Caco-2 (cell line): ENCODE results near the gene LRRC15. TPM values are rescaled to one million over a fixed set of nuclear protein-coding genes. Genes with fewer than 3 reads are reported as not detected.
A peak's percentile ranks its signal among the peaks of the same experiment; 100 is the strongest.

ENCODE experiments used
- BruUV-seq: library from RNA; stranded (reverse); fragments of 400-500 nt; replicated peaks from 2 replicates; lab custom pipeline; 2021; lab: Mats Ljungman, UMichigan
- CTCF ChIA-PET: fragments of 300-600 bp; sonication (Branson Sonifier 250); formaldehyde crosslinking; loops from one replicate; lab custom pipeline; 2022; ENCODE audit warnings: antibody characterized with exemption; lab: Charles Lee
- POLR2A ChIA-PET: fragments of 300-600 bp; sonication (Branson Sonifier 250); formaldehyde crosslinking; loops from one replicate; lab custom pipeline; 2022; ENCODE audit warnings: antibody characterized with exemption; lab: Charles Lee
- DNase-seq, 2 experiments: peaks; one replicate each; pipeline versions ENCODE4 v3.0.0 to v3.0.0-alpha.2; 2020 to 2022
- H3K27me3 ChIP-seq: replicated peaks from 2 replicates; pipeline ENCODE4 v1.6.0; 2011; ENCODE audit warnings: low read length; ENCODE audit not compliant: control insufficient read depth, insufficient read depth
- H3K36me3 ChIP-seq: 2 replicates; pipeline ENCODE4 v1.5.1; 2011; ENCODE audit warnings: low read length; ENCODE audit not compliant: control insufficient read depth, insufficient read depth
- H3K4me1 ChIP-seq: fragments of 250-450 bp; sonication (Bioruptor Pico); 2 replicates; pipeline ENCODE4 v1.5.1; 2020; ENCODE audit warnings: mild to moderate bottlenecking
- H3K4me3 ChIP-seq: 2 replicates; pipeline ENCODE4 v1.5.1; 2011; ENCODE audit warnings: low read depth, mild to moderate bottlenecking, control low read depth, low read length
- H3K9me3 ChIP-seq: fragments of 250-450 bp; sonication (Bioruptor Pico); 2 replicates; pipeline ENCODE4 v1.5.1; 2020; ENCODE audit warnings: mild to moderate bottlenecking, moderate library complexity
- H3K27ac Mint-ChIP-seq: one replicate; pipeline ENCODE4 v1.8.0; 2022; ENCODE audit warnings: mixed read lengths; ENCODE audit not compliant: unreplicated experiment
- H3K27me3 Mint-ChIP-seq: one replicate; pipeline ENCODE4 v1.8.0; 2022; ENCODE audit warnings: mixed read lengths; ENCODE audit not compliant: insufficient read depth, unreplicated experiment
- H3K36me3 Mint-ChIP-seq: one replicate; pipeline ENCODE4 v1.8.0; 2022; ENCODE audit warnings: mild to moderate bottlenecking, mixed read lengths; ENCODE audit not compliant: insufficient read depth, unreplicated experiment
- H3K4me1 Mint-ChIP-seq: one replicate; pipeline ENCODE4 v1.8.0; 2022; ENCODE audit warnings: low read depth, mixed read lengths; ENCODE audit not compliant: unreplicated experiment
- H3K4me3 Mint-ChIP-seq: one replicate; pipeline ENCODE4 v1.8.0; 2022; ENCODE audit warnings: mild to moderate bottlenecking, moderate library complexity, mixed read lengths; ENCODE audit not compliant: unreplicated experiment
- H3K9me3 Mint-ChIP-seq: one replicate; pipeline ENCODE4 v1.8.0; 2022; ENCODE audit warnings: mixed read lengths; ENCODE audit not compliant: unreplicated experiment
- intact Hi-C: fragments of 100-400 bp; cut with micrococcal nuclease; formaldehyde crosslinking; loops from one replicate; pipeline ENCODE4 v1.10.0; 2022; ENCODE audit not compliant: unreplicated experiment
- total RNA-seq: library from RNA; stranded (reverse); gene quantifications from 2 replicates; pipeline ENCODE4 v1.2.3, GENCODE V29; 2022
- TF ChIP-seq, protein P1 (sequence below), 2 experiments: fragments of 200-600 bp in 1 of 2; IDR thresholded peaks; 1 replicate in 1 of 2; 2 replicates in 1 of 2; pipeline versions ENCODE4 v1.5.1 to v1.8.0; 2011 to 2022; ENCODE audit warnings: antibody characterized with exemption in 1 of 2, control low read depth in 1 of 2, inconsistent platforms in 1 of 2, low read depth in 1 of 2, low read length in 1 of 2, mild to moderate bottlenecking in 1 of 2, moderate library complexity in 1 of 2; ENCODE audit not compliant: insufficient read depth in 1 of 2, severe bottlenecking in 1 of 2, unreplicated experiment in 1 of 2

LRRC15 gene
- total RNA-seq, 1 experiment from 2014 or later: 0.09 TPM

GRCh38 chr3:194315088-194315964 is 54.2 kb downstream of the LRRC15 start:
- Mint-ChIP-seq H3K4me1 (peaks cover 49% of the 10 kb centered on the region), H3K36me3 (peaks cover 16% of the 10 kb centered on the region), H3K4me3 (peak overlapping the region; percentile 85), H3K27ac (peak overlapping the region; percentile 93), H3K9me3 (peaks cover 14% of the 10 kb centered on the region), H3K27me3 (no peaks in the 10 kb centered on the region)
- CTCF ChIA-PET: interaction anchor here (0.6 to 1.6 kb wide), 33 partner anchors 10 to 660 kb away, joined by 3 to 47 read pairs (median 5); partner anchors contain the start of gene HES1
- peaks cover 41% of the 10 kb centered on the region for H3K4me1 ChIP-seq
- H3K9me3 ChIP-seq: peaks cover 20% of the 10 kb centered on the region
- TF ChIP-seq, protein P1, sequence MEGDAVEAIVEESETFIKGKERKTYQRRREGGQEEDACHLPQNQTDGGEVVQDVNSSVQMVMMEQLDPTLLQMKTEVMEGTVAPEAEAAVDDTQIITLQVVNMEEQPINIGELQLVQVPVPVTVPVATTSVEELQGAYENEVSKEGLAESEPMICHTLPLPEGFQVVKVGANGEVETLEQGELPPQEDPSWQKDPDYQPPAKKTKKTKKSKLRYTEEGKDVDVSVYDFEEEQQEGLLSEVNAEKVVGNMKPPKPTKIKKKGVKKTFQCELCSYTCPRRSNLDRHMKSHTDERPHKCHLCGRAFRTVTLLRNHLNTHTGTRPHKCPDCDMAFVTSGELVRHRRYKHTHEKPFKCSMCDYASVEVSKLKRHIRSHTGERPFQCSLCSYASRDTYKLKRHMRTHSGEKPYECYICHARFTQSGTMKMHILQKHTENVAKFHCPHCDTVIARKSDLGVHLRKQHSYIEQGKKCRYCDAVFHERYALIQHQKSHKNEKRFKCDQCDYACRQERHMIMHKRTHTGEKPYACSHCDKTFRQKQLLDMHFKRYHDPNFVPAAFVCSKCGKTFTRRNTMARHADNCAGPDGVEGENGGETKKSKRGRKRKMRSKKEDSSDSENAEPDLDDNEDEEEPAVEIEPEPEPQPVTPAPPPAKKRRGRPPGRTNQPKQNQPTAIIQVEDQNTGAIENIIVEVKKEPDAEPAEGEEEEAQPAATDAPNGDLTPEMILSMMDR (IDR thresholded peaks at IDR 0.05; ENCODE audit: insufficient read depth in 1 of 2, low read depth in 1 of 2, low read length in 1 of 2, severe bottlenecking in 1 of 2, unreplicated experiment in 1 of 2): peak; percentile 87 to 95
- H3K27me3 ChIP-seq: no peaks in the 10 kb centered on the region
- DNase-seq: peak; percentile 92 to 95
- H3K36me3 ChIP-seq: no peaks in the 10 kb centered on the region
- peak overlapping the region; percentile 51 for H3K4me3 ChIP-seq
- POLR2A ChIA-PET: interaction anchor here (1.0 to 1.4 kb wide), 3 partner anchors 174 to 184 kb away, joined by 3 to 7 read pairs (median 5); no protein-coding TSS in a partner anchor
- intact Hi-C loops: loop anchor here (1.0 kb wide), 7 partner anchors 19 to 650 kb away; partner anchors contain the start of gene HES1
- BruUV-seq: TSS peak; percentile 72

DNA sequence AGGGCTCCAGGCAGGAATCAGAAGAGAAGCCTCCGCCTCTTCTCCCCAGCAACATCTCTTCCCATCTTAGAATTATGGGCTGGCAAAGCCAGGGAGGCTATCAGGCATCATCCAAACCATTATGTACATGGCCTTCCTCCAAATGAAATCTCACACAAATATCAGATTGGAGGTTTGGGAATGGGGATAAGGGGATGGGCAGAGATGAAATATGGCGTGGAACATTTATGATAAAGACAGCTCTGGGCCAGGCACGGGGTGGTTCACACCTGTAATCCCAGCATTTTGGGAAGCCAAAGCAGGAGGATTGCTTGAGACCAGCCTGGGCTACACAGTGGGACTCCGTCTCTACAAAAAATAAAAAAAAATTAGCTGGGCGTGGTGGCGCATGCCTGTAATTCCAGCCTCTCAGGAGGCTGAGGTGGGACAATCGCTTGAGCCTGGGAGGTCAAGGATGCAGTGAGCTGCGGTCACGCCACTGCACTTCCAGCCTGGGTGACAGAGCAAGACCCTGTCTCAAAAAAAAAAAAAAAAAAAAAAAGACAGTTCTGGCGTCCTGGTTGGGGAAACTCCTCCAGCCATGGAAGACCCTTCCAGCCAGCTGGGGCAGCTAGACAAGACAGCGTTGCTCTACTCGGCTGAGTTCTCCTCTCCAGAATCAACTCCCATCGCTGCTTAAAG is 55.0 kb downstream of the LRRC15 start:
- BruUV-seq: no TSS peak
- ChIA-PET POLR2A (interaction anchor here (0.6 to 1.2 kb wide), 3 partner anchors 173 to 533 kb away, joined by 3 to 5 read pairs (median 4); no protein-coding TSS in a partner anchor), CTCF (interaction anchor here (1.4 to 1.5 kb wide), 2 partner anchors 25 to 256 kb away, joined by 5 read pairs; no protein-coding TSS in a partner anchor)
- peak overlapping the region; percentile 93 for H3K27ac Mint-ChIP-seq
- H3K36me3 Mint-ChIP-seq: peaks cover 15% of the 10 kb centered on the region
- intact Hi-C loops: loop anchor here (1.0 kb wide), 7 partner anchors 18 to 649 kb away; partner anchors contain the start of gene HES1
- peak overlapping the region; percentile 85 for H3K4me3 Mint-ChIP-seq
- H3K27me3 ChIP-seq: no peaks in the 10 kb centered on the region
- H3K4me3 ChIP-seq: no peak overlapping the region
- peaks cover 9% of the 10 kb centered on the region for H3K9me3 Mint-ChIP-seq
- no peak for DNase-seq
- peaks cover 16% of the 10 kb centered on the region for H3K9me3 ChIP-seq
- H3K36me3 ChIP-seq: no peaks in the 10 kb centered on the region
- peaks cover 33% of the 10 kb centered on the region for H3K4me1 ChIP-seq
- no peaks in the 10 kb centered on the region for H3K27me3 Mint-ChIP-seq
- H3K4me1 Mint-ChIP-seq: peaks cover 44% of the 10 kb centered on the region
- TF ChIP-seq, protein P1 (IDR thresholded peaks at IDR 0.05; ENCODE audit: insufficient read depth in 1 of 2, low read depth in 1 of 2, low read length in 1 of 2, severe bottlenecking in 1 of 2, unreplicated experiment in 1 of 2): no peak
